ENCODE measurements around the gene SLC37A3. TPM values are rescaled to one million over a fixed set of nuclear protein-coding genes. Genes with fewer than 3 reads are reported as not detected.
A peak's percentile ranks its signal among the peaks of the same experiment; 100 is the strongest.

The SLC37A3 gene
- total RNA-seq, 1 donor from 2014 or later, result 62.3 TPM

DNA sequence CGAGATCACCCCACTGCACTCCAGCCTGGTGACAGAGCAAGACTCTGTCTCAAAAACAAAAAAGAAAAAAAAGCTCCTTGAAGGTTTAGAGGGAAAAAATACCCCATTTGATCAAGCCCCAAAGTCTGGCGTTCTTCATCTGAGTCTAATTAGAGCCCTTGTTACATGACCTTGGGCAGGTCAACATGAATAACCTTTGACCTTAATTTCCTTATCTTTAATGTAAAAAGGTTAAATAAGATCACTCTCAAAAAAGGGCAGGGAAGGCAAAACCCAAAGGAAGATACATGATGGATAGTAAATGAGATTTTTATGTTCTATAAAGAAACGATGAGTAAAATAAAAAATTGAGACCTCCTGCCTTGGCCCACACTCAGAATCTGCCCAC is 40.3 kb downstream of the SLC37A3 start:
- no peak for TF ChIP-seq CTCF (IDR thresholded peaks at IDR 0.05; ENCODE audit: unreplicated experiment)
- Mint-ChIP-seq H3K27me3 (no peaks in the 10 kb centered on the region), H3K36me3 (ENCODE audit: insufficient read depth) (peaks cover 26% of the 10 kb centered on the region), H3K4me3 (ENCODE audit: low read depth) (no peak overlapping the region), H3K27ac (no peak overlapping the region), H3K4me1 (ENCODE audit: low read depth) (no peaks in the 10 kb centered on the region), H3K9me3 (ENCODE audit: low read depth) (peaks cover 3% of the 10 kb centered on the region)
- DNase-seq (ENCODE audit: low spot score, unreplicated experiment), result no peak

DNA sequence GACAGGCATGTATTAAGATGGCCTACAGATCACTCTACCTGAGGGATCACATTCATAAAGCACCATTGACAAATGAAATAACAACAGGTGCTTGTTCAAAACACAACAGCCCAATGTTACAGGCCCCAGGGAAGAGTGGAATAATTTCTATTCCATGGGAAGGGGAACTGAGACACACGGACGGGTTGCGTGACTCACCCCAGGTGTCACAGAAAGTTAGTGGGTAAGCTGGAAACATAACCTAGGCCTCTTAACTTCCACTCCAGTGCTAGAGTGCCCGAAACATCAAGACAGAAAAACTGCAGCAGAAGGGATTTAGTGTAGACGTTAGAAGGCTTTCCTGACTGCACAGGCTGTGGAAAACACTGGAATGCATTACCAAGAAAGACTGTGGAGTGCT is 48.3 kb downstream of the SLC37A3 start:
- Mint-ChIP-seq H3K27me3 (no peaks in the 10 kb centered on the region), H3K4me1 (ENCODE audit: low read depth) (no peaks in the 10 kb centered on the region), H3K36me3 (ENCODE audit: insufficient read depth) (peaks cover 18% of the 10 kb centered on the region), H3K27ac (peak overlapping the region; percentile 62), H3K4me3 (ENCODE audit: low read depth) (no peak overlapping the region), H3K9me3 (ENCODE audit: low read depth) (no peaks in the 10 kb centered on the region)
- TF ChIP-seq CTCF (IDR thresholded peaks at IDR 0.05; ENCODE audit: unreplicated experiment), result no peak
- no peak for DNase-seq (ENCODE audit: low spot score, unreplicated experiment)

- Mint-ChIP-seq H3K27ac (peak overlapping the region; percentile 59), H3K4me1 (ENCODE audit: low read depth) (no peaks in the 10 kb centered on the region), H3K9me3 (ENCODE audit: low read depth) (no peaks in the 10 kb centered on the region), H3K27me3 (no peaks in the 10 kb centered on the region), H3K4me3 (ENCODE audit: low read depth) (no peak overlapping the region), H3K36me3 (ENCODE audit: insufficient read depth) (peaks cover 13% of the 10 kb centered on the region)
- DNase-seq (ENCODE audit: low spot score, unreplicated experiment), result no peak
- TF ChIP-seq CTCF (IDR thresholded peaks at IDR 0.05; ENCODE audit: unreplicated experiment), result no peak
Measured at GRCh38 chr7:140349144-140349771, 49.1 kb downstream of the SLC37A3 start.

- peaks cover 12% of the 10 kb centered on the region for H3K36me3 Mint-ChIP-seq (ENCODE audit: insufficient read depth)
Measured at GRCh38 chr7:140348161-140348849, 50.0 kb downstream of the SLC37A3 start.

DNA sequence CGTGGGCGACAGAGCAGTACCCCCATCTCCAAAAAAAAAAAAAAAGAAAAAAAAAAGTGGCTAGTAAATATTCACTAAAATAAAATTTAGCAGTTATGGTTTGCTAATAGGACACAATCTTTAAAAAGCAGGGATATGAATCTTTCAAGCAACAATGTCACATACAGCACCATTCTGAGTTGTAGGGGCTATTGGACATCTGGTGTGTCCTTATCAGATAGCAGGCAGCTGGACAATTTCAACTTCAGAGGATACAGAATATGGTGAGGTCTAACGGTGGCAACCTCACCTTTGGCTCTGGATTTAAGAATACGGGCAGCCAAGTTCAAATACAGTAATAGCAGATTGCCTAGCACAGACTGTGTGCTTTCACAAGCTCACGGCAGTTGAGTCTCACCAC is 51.1 kb downstream of the SLC37A3 start:
- Mint-ChIP-seq H3K27ac (no peak overlapping the region), H3K4me3 (ENCODE audit: low read depth) (no peak overlapping the region), H3K27me3 (no peaks in the 10 kb centered on the region), H3K36me3 (ENCODE audit: insufficient read depth) (peaks cover 20% of the 10 kb centered on the region), H3K4me1 (ENCODE audit: low read depth) (no peaks in the 10 kb centered on the region), H3K9me3 (ENCODE audit: low read depth) (no peaks in the 10 kb centered on the region)
- no peak for TF ChIP-seq CTCF (IDR thresholded peaks at IDR 0.05; ENCODE audit: unreplicated experiment)
- no peak for DNase-seq (ENCODE audit: low spot score, unreplicated experiment)

More at GRCh38 chr7:140348161-140348849, 50.0 kb downstream of the SLC37A3 start:
- H3K9me3 Mint-ChIP-seq (ENCODE audit: low read depth), result no peaks in the 10 kb centered on the region
- peak overlapping the region; percentile 59 for H3K27ac Mint-ChIP-seq
- no peak for TF ChIP-seq CTCF (IDR thresholded peaks at IDR 0.05; ENCODE audit: unreplicated experiment)
- no peaks in the 10 kb centered on the region for H3K27me3 Mint-ChIP-seq
- H3K4me3 Mint-ChIP-seq (ENCODE audit: low read depth), result no peak overlapping the region
- H3K4me1 Mint-ChIP-seq (ENCODE audit: low read depth), result no peaks in the 10 kb centered on the region
- DNase-seq (ENCODE audit: low spot score, unreplicated experiment), result no peak

All from progenitor cell of endocrine pancreas (in vitro differentiated cells).